ENCODE measurements around the gene IGSF8.

GRCh38 chr1:160087118-160087662 is 11.2 kb downstream of the IGSF8 start:
- no peak for TF ChIP-seq CTCF (tag by site-specific recombination; IDR thresholded peaks at IDR 0.05)
- TF ChIP-seq ZNF24 (tag by site-specific recombination; IDR thresholded peaks at IDR 0.05): no peak
- no peak for TF ChIP-seq YY1 (tag by site-specific recombination; IDR thresholded peaks at IDR 0.05)
- no peak for TF ChIP-seq ZNF513 (tag by site-specific recombination; IDR thresholded peaks at IDR 0.05)
- TF ChIP-seq ZNF677 (tag by site-specific recombination; IDR thresholded peaks at IDR 0.05): peak; percentile 96
- no peak for TF ChIP-seq ZNF530 (tag by site-specific recombination; IDR thresholded peaks at IDR 0.05; ENCODE audit: low read depth)
- no peak for TF ChIP-seq ZNF670 (tag by site-specific recombination; IDR thresholded peaks at IDR 0.05; ENCODE audit: low read depth)
- TF ChIP-seq OVOL3 (tag by site-specific recombination; IDR thresholded peaks at IDR 0.05): no peak
- TF ChIP-seq ZNF121 (tag by site-specific recombination; IDR thresholded peaks at IDR 0.05): no peak
- TF ChIP-seq ZNF174 (tag by site-specific recombination; IDR thresholded peaks at IDR 0.05): no peak
- no peak for TF ChIP-seq ZSCAN30 (tag by site-specific recombination; IDR thresholded peaks at IDR 0.05)
- no peak for TF ChIP-seq HOXA7 (CRISPR knock-in tag; IDR thresholded peaks at IDR 0.05; ENCODE audit: borderline replicate concordance)
- no peak for TF ChIP-seq ZNF132 (tag by site-specific recombination; IDR thresholded peaks at IDR 0.05; ENCODE audit: borderline replicate concordance)
